ENCODE measurements around the gene RERE. TPM values are rescaled to one million over a fixed set of nuclear protein-coding genes. Genes with fewer than 3 reads are reported as not detected.
A peak's percentile ranks its signal among the peaks of the same experiment; 100 is the strongest.

RERE gene
- total and polyA plus RNA-seq, 12 donors, result 33.4 to 146 (median 72.7) TPM

GRCh38 chr1:8651236-8651890 lies 166.1 kb downstream of the RERE start:
- TF ChIP-seq, protein P1, sequence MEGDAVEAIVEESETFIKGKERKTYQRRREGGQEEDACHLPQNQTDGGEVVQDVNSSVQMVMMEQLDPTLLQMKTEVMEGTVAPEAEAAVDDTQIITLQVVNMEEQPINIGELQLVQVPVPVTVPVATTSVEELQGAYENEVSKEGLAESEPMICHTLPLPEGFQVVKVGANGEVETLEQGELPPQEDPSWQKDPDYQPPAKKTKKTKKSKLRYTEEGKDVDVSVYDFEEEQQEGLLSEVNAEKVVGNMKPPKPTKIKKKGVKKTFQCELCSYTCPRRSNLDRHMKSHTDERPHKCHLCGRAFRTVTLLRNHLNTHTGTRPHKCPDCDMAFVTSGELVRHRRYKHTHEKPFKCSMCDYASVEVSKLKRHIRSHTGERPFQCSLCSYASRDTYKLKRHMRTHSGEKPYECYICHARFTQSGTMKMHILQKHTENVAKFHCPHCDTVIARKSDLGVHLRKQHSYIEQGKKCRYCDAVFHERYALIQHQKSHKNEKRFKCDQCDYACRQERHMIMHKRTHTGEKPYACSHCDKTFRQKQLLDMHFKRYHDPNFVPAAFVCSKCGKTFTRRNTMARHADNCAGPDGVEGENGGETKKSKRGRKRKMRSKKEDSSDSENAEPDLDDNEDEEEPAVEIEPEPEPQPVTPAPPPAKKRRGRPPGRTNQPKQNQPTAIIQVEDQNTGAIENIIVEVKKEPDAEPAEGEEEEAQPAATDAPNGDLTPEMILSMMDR (IDR thresholded peaks at IDR 0.05), result no peak
- TF ChIP-seq POLR2A (IDR thresholded peaks at IDR 0.05), result no peak
- H3K9me3 ChIP-seq (replicated peaks in 1 of 3), result no peaks in the 10 kb centered on the region
- intact Hi-C loops (cut with DNase I), result no loop called here
- H3K36me3 ChIP-seq (replicated peaks in 1 of 2), result no peaks in the 10 kb centered on the region
- peaks cover 20 to 35% of the 10 kb centered on the region in 2 donors for H3K4me1 ChIP-seq (replicated peaks in 1 of 2)
- no peaks in the 10 kb centered on the region for H3K27me3 ChIP-seq
- H3K4me3 ChIP-seq, result no peak overlapping the region
- peak overlapping the region in 3 of 5 donors; percentile 51 to 75 (median 74) for H3K27ac ChIP-seq
- no peak for DNase-seq
- WGBS, 4 donors, result 80 to 84% (median 82%) methylated on average over 3 of the region's 3 CpGs

- Histone ChIP-seq H3K36me3 (replicated peaks in 1 of 2) (no peaks in the 10 kb centered on the region), H3K27me3 (no peaks in the 10 kb centered on the region), H3K27ac (no peak overlapping the region), H3K4me3 (no peak overlapping the region), H3K4me1 (replicated peaks in 1 of 2) (peaks cover 20 to 35% of the 10 kb centered on the region in 2 donors), H3K9me3 (replicated peaks in 1 of 3) (no peaks in the 10 kb centered on the region)
- no peak for DNase-seq
- intact Hi-C loops (cut with DNase I), result no loop called here
- no peak for TF ChIP-seq POLR2A (IDR thresholded peaks at IDR 0.05)
- TF ChIP-seq, protein P1 (IDR thresholded peaks at IDR 0.05), result no peak
- 94 to 98% (median 96%) methylated on average over 6 of the region's 6 CpGs for WGBS, 4 donors
Measured at GRCh38 chr1:8649875-8650274, 167.6 kb downstream of the RERE start.

GRCh38 chr1:8649027-8649426 lies 168.4 kb downstream of the RERE start:
- intact Hi-C loops (cut with DNase I), result no loop called here
- no peak for DNase-seq
- TF ChIP-seq POLR2A (IDR thresholded peaks at IDR 0.05), result no peak
- Histone ChIP-seq H3K36me3 (replicated peaks in 1 of 2) (no peaks in the 10 kb centered on the region), H3K4me1 (replicated peaks in 1 of 2) (peaks cover 20 to 35% of the 10 kb centered on the region in 2 donors), H3K27ac (no peak overlapping the region), H3K27me3 (no peaks in the 10 kb centered on the region), H3K9me3 (replicated peaks in 1 of 3) (no peaks in the 10 kb centered on the region), H3K4me3 (no peak overlapping the region)
- WGBS, 4 donors, result 8 to 32% (median 23%) methylated on average over 1 of the region's 1 CpG

DNA sequence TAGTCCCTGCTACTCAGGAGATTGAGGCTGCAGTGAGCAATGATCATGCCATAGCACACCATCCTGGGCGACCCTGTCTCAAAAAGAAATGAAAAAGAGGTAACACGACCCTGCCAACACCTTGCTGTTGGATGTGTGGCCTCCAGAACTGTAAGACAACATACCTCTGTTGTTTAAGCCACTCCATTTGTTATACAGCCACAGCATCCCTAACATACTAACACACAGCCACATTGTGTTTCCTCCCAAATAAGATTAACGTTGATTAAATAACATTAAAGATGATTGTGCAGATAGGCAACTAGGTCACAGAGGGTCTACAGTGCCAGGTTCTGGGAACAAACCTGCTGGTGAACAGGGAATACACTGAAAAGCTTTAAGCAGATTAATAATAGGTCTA lies 170.4 kb downstream of the RERE start:
- intact Hi-C loops (cut with DNase I), result no loop called here
- no peaks in the 10 kb centered on the region for H3K36me3 ChIP-seq (replicated peaks in 1 of 2)
- no peak for TF ChIP-seq POLR2A (IDR thresholded peaks at IDR 0.05)
- TF ChIP-seq, protein P1 (IDR thresholded peaks at IDR 0.05), result no peak
- H3K9me3 ChIP-seq (replicated peaks in 1 of 3), result no peaks in the 10 kb centered on the region
- no peaks in the 10 kb centered on the region for H3K27me3 ChIP-seq
- H3K4me1 ChIP-seq (replicated peaks in 1 of 2), result peaks cover 7 to 23% of the 10 kb centered on the region in 2 donors
- no peak overlapping the region for H3K27ac ChIP-seq
- 70 to 79% (median 73%) methylated on average over 3 of the region's 3 CpGs for WGBS, 4 donors
- DNase-seq, result no peak
- no peak overlapping the region for H3K4me3 ChIP-seq

- intact Hi-C loops (cut with DNase I), result no loop called here
- H3K27ac ChIP-seq, result no peak overlapping the region
- WGBS, 4 donors, result 91 to 96% (median 94%) methylated on average over 6 of the region's 6 CpGs
- no peaks in the 10 kb centered on the region for H3K9me3 ChIP-seq (replicated peaks in 1 of 3)
- H3K27me3 ChIP-seq, result no peaks in the 10 kb centered on the region
- peaks cover under 1 to 21% of the 10 kb centered on the region in 2 donors for H3K4me1 ChIP-seq (replicated peaks in 1 of 2)
- no peak for DNase-seq
- no peak overlapping the region for H3K4me3 ChIP-seq
- TF ChIP-seq POLR2A (IDR thresholded peaks at IDR 0.05), result no peak
- TF ChIP-seq, protein P1 (IDR thresholded peaks at IDR 0.05), result no peak
- H3K36me3 ChIP-seq (replicated peaks in 1 of 2), result no peaks in the 10 kb centered on the region
Measured at GRCh38 chr1:8646189-8646588, 171.3 kb downstream of the RERE start.

Data from adrenal gland (tissue), 12 donors.